ENCODE data around the gene LIFR.

- TF ChIP-seq CTCF (conservative IDR thresholded peaks at IDR 0.05) (no peak), EZH2 (IDR thresholded peaks at IDR 0.05; ENCODE audit: low read depth) (no peak)
Observed at GRCh38 chr5:38557308-38557710, 863 bp upstream of the LIFR start.

Measured in PC-9 (cell line).